HG03469 (cell line): ENCODE measurements around the gene PLEKHG5.
"Not testable (repeated sequence)": the region's sequence is repeated elsewhere in the genome, so short reads cannot be mapped to it uniquely, and the experiment has no call there.

Experiments used
- ATAC-seq: cut with Tn5 transposase; IDR thresholded peaks from one replicate; pipeline ENCODE4 v1.9.1; 2021; ENCODE audit warnings: mild to moderate bottlenecking, moderate library complexity, moderate number of reproducible peaks; ENCODE audit not compliant: unreplicated experiment

Gene PLEKHG5

GRCh38 chr1:6447016-6447817 is 44.2 kb downstream of the PLEKHG5 start:
- ATAC-seq = no peak

GRCh38 chr1:6446665-6447015 is 44.8 kb downstream of the PLEKHG5 start:
- no peak for ATAC-seq

GRCh38 chr1:6445929-6446328 is 45.5 kb downstream of the PLEKHG5 start:
- ATAC-seq = not testable (repeated sequence)

GRCh38 chr1:6445062-6445763 is 46.3 kb downstream of the PLEKHG5 start:
- no peak for ATAC-seq

GRCh38 chr1:6444377-6444776 is 47.1 kb downstream of the PLEKHG5 start:
- no peak for ATAC-seq

GRCh38 chr1:6443339-6444115 is 47.9 kb downstream of the PLEKHG5 start:
- ATAC-seq = no peak

GRCh38 chr1:6441586-6441985 is 49.9 kb downstream of the PLEKHG5 start:
- no peak for ATAC-seq

- no peak for ATAC-seq
Observed at GRCh38 chr1:6440198-6441126, 51.0 kb downstream of the PLEKHG5 start.

- no peak for ATAC-seq
Observed at GRCh38 chr1:6438047-6438525, 53.4 kb downstream of the PLEKHG5 start.

GRCh38 chr1:6437012-6437700 is 54.3 kb downstream of the PLEKHG5 start:
- not testable (repeated sequence) for ATAC-seq

GRCh38 chr1:6436277-6436676 is 55.2 kb downstream of the PLEKHG5 start:
- ATAC-seq = not testable (repeated sequence)

GRCh38 chr1:6435547-6435946 is 55.9 kb downstream of the PLEKHG5 start:
- ATAC-seq = no peak

GRCh38 chr1:6435129-6435528 is 56.3 kb downstream of the PLEKHG5 start:
- ATAC-seq = no peak

GRCh38 chr1:6434186-6434585 is 57.3 kb downstream of the PLEKHG5 start:
- no peak for ATAC-seq

GRCh38 chr1:6431645-6432579 is 59.6 kb downstream of the PLEKHG5 start:
- ATAC-seq = not testable (repeated sequence)

- ATAC-seq = not testable (repeated sequence)
Observed at GRCh38 chr1:6429660-6430411, 61.6 kb downstream of the PLEKHG5 start.

- not testable (repeated sequence) for ATAC-seq
Observed at GRCh38 chr1:6428453-6428852, 63.0 kb downstream of the PLEKHG5 start.
